BE2C (cell line): ENCODE measurements around the gene MUSTN1.

ENCODE experiments used
- DNase-seq: peaks from one replicate; pipeline ENCODE4 v3.0.0-alpha.2; 2020
- H3K27me3 ChIP-seq: fragments of 250-450 bp; sonication (Bioruptor Pico); 2 replicates; pipeline ENCODE4 v1.5.1; 2020; ENCODE audit warnings: mild to moderate bottlenecking
- H3K36me3 ChIP-seq: fragments of 250-450 bp; sonication (Bioruptor Pico); 2 replicates; pipeline ENCODE4 v1.5.1; 2020; ENCODE audit warnings: mild to moderate bottlenecking
- H3K4me1 ChIP-seq: fragments of 250-450 bp; sonication (Bioruptor Pico); 2 replicates; pipeline ENCODE4 v1.5.1; 2020
- H3K4me3 ChIP-seq: 2 replicates; pipeline ENCODE4 v1.5.1; 2011; ENCODE audit warnings: low read depth, low read length
- H3K9me3 ChIP-seq: fragments of 250-450 bp; sonication (Bioruptor Pico); 2 replicates; pipeline ENCODE4 v1.5.1; 2020
- TF ChIP-seq, protein P1 (sequence below): IDR thresholded peaks from 2 replicates; pipeline ENCODE4 v1.5.1; 2012; ENCODE audit warnings: mild to moderate bottlenecking, low read depth, low read length

MUSTN1 gene

DNA sequence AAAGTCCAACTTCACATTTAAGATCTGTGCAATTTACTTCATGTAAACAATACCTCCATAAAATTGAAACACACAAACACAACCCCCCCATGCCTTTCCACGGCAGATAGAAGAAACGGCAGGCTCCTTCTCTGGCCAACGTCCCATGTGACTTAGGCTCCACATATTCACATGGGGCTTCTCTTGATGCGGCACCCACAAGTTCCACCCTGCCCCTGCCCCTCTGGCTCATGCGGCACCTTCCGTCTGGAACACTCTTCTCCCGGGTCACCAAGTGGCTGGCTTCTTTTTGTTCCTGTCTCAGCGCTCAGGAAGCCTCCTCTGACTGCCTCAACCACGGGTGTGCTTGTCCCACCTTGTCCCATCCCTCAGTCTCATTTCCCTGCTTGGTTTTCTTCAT, 36.9 kb upstream of the MUSTN1 start:
- DNase-seq = no peak
- no peaks in the 10 kb centered on the region for H3K9me3 ChIP-seq
- no peaks in the 10 kb centered on the region for H3K27me3 ChIP-seq
- TF ChIP-seq, protein P1, sequence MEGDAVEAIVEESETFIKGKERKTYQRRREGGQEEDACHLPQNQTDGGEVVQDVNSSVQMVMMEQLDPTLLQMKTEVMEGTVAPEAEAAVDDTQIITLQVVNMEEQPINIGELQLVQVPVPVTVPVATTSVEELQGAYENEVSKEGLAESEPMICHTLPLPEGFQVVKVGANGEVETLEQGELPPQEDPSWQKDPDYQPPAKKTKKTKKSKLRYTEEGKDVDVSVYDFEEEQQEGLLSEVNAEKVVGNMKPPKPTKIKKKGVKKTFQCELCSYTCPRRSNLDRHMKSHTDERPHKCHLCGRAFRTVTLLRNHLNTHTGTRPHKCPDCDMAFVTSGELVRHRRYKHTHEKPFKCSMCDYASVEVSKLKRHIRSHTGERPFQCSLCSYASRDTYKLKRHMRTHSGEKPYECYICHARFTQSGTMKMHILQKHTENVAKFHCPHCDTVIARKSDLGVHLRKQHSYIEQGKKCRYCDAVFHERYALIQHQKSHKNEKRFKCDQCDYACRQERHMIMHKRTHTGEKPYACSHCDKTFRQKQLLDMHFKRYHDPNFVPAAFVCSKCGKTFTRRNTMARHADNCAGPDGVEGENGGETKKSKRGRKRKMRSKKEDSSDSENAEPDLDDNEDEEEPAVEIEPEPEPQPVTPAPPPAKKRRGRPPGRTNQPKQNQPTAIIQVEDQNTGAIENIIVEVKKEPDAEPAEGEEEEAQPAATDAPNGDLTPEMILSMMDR = no peak
- H3K36me3 ChIP-seq = no peaks in the 10 kb centered on the region
- no peak overlapping the region for H3K4me3 ChIP-seq
- H3K4me1 ChIP-seq = no peaks in the 10 kb centered on the region

DNA sequence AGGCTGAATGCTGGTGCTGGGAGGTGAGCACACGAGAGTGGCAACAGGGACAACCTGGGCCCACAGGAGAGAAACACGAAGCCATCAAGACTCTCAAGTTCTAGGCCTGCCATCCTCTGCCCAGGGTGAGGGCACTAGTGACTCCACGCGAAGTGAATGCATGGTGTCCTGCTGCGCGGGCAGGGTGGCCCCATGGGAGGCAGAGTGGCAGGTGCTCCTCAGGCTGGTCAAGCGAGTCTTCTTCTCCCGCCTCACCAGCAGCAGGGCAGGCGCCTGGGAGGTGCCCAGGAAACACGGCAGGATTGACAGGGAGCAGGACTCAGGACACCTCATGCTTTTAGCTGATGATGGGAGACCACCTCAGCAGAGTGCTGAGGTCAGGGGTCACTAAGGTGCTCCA, 35.7 kb upstream of the MUSTN1 start:
- no peaks in the 10 kb centered on the region for H3K4me1 ChIP-seq
- TF ChIP-seq, protein P1 = no peak
- DNase-seq = no peak
- H3K4me3 ChIP-seq = no peak overlapping the region
- no peaks in the 10 kb centered on the region for H3K36me3 ChIP-seq
- H3K9me3 ChIP-seq = no peaks in the 10 kb centered on the region
- H3K27me3 ChIP-seq = no peaks in the 10 kb centered on the region

DNA sequence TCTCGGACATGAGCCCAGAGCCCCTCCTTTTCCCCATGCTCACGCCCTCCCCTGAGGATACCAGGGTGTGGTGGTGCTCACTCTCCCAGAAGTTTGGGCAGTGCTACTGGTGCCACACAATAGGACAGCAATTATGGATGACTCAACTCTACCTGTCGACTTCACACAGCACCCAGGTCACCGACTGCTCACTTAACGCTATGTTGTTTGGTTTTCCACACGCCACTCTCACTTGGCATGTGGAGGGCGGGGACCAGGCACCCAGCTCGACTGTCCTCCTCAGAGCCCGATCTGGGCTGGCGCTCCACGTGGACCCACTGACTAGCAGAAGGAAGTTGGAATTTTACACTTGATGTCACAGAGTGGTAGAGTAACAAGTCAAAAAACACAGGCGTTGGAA, 31.6 kb upstream of the MUSTN1 start:
- no peak for DNase-seq
- no peak overlapping the region for H3K4me3 ChIP-seq
- H3K27me3 ChIP-seq = no peaks in the 10 kb centered on the region
- no peaks in the 10 kb centered on the region for H3K36me3 ChIP-seq
- H3K9me3 ChIP-seq = no peaks in the 10 kb centered on the region
- H3K4me1 ChIP-seq = no peaks in the 10 kb centered on the region
- TF ChIP-seq, protein P1 = no peak

DNA sequence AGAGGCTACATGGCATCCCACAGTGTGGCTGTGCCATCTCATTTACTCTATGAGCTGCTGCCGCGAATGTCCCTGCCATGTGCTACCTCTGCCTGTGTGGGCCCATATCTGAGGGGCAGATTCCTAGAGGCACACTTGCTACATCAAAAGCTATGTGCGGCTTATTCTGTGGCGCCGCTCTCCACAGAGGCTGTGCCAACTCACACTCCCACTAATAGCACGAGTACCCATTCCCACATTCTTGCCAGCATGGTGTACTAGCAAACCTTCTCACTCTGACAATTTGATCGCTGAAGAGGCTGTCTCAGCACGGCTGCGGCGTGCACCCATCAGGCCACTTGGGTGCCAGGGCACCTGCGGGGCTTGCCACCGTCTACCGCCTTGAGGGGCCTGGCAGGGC, 31.2 kb upstream of the MUSTN1 start:
- H3K27me3 ChIP-seq = no peaks in the 10 kb centered on the region
- TF ChIP-seq, protein P1 = no peak
- no peak for DNase-seq
- no peaks in the 10 kb centered on the region for H3K4me1 ChIP-seq
- no peaks in the 10 kb centered on the region for H3K36me3 ChIP-seq
- no peaks in the 10 kb centered on the region for H3K9me3 ChIP-seq
- H3K4me3 ChIP-seq = no peak overlapping the region

DNA sequence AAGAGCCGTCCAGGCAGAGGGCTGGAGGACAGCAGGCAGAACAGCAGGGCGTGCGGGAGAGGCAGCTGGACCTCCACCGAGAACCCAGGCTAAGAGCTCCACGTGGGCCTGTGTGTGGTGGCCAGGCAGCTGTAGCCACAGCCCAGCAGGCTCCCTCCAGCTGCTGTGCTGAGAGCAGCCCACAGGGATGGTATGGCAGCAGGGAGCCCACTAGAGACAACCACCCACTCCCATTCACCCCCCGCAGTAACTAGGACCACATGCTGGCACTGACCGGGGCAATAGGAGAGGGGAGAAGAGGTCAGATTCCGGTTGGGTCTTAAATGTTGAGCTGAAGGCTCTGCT, 25.6 kb upstream of the MUSTN1 start:
- Histone ChIP-seq H3K36me3 (no peaks in the 10 kb centered on the region), H3K27me3 (no peaks in the 10 kb centered on the region), H3K9me3 (no peaks in the 10 kb centered on the region), H3K4me3 (no peak overlapping the region), H3K4me1 (no peaks in the 10 kb centered on the region)
- TF ChIP-seq, protein P1 = no peak
- DNase-seq = no peak

DNA sequence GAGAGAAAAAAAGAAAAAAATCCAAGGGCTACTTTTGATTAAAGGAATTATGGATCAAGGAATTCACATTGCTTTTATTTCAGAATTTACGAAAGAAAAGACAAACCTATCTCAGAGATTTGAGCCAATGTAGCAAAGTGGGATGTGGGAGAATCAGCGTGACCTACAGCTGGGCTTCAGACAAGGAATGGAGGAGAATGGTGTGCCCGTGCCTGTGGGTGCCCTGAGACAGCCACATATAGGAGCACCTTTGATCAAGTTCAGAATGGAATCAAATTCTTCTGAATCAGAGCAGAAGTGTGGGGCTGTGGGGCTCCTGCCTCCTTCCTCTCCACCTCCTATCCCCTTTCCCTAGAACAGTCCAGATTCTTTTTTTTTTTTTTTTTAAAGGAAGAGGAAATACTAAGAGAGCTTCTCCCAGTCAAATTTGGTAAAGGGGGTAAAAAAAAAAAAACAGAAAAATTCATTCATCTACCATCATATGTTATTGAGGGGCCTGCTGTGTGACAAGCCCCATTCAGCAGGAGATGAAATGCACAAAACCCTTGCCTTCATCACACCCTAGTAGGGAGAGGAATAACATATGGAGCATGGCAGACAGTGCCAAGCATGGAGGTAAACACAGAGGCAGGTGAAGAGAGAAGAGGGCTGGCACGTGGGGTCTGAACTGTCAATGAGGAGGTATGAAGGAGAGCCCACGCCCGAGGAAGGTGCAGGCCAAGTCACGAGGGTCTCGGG, 25.0 kb upstream of the MUSTN1 start:
- Histone ChIP-seq H3K9me3 (no peaks in the 10 kb centered on the region), H3K27me3 (no peaks in the 10 kb centered on the region), H3K4me3 (no peak overlapping the region), H3K36me3 (no peaks in the 10 kb centered on the region), H3K4me1 (no peaks in the 10 kb centered on the region)
- TF ChIP-seq, protein P1 = no peak
- no peak for DNase-seq
